ENCODE measurements around the gene SLC25A31. TPM values are rescaled to one million over a fixed set of nuclear protein-coding genes. Genes with fewer than 3 reads are reported as not detected.

Gene SLC25A31
- total RNA-seq, 4 donors from 2014 or later: not detected

DNA sequence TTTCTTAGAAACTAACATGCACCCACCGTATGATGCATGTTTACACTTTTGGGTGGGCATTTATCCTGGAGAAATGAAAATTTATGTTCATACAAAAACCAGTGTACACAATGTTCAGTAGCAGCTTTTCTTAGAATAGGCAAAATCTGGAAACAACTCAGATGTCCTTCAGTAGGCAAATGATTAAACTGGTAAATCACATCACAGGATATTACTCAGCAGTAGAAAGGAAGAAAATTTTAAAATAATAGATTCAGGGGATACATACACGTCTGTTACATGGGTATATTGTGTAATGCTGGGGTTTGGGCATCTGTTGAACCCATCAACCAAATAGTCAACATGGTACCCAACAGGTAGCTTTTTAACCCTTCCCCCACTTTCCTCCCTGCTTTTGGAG lies 26.7 kb downstream of the SLC25A31 start:
- Histone ChIP-seq H3K27me3 (no peaks in the 10 kb centered on the region), H3K27ac (no peak overlapping the region), H3K4me3 (no peak overlapping the region), H3K36me3 (no peaks in the 10 kb centered on the region), H3K4me1 (no peaks in the 10 kb centered on the region), H3K9me3 (no peaks in the 10 kb centered on the region)
- in situ Hi-C loops (cut with MboI; ENCODE audit: low sequenced_read_pairs in 4 of 4): no loop called here
- intact Hi-C loops (cut with DNase I; ENCODE audit: low total_unique reads): no loop called here
- TF ChIP-seq, protein P1, sequence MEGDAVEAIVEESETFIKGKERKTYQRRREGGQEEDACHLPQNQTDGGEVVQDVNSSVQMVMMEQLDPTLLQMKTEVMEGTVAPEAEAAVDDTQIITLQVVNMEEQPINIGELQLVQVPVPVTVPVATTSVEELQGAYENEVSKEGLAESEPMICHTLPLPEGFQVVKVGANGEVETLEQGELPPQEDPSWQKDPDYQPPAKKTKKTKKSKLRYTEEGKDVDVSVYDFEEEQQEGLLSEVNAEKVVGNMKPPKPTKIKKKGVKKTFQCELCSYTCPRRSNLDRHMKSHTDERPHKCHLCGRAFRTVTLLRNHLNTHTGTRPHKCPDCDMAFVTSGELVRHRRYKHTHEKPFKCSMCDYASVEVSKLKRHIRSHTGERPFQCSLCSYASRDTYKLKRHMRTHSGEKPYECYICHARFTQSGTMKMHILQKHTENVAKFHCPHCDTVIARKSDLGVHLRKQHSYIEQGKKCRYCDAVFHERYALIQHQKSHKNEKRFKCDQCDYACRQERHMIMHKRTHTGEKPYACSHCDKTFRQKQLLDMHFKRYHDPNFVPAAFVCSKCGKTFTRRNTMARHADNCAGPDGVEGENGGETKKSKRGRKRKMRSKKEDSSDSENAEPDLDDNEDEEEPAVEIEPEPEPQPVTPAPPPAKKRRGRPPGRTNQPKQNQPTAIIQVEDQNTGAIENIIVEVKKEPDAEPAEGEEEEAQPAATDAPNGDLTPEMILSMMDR (IDR thresholded peaks at IDR 0.05 in 4 of 5, conservative IDR thresholded peaks at IDR 0.05 in 1 of 5): no peak
- TF ChIP-seq POLR2A (IDR thresholded peaks at IDR 0.05): no peak
- ATAC-seq: no peak
- DNase-seq: no peak

DNA sequence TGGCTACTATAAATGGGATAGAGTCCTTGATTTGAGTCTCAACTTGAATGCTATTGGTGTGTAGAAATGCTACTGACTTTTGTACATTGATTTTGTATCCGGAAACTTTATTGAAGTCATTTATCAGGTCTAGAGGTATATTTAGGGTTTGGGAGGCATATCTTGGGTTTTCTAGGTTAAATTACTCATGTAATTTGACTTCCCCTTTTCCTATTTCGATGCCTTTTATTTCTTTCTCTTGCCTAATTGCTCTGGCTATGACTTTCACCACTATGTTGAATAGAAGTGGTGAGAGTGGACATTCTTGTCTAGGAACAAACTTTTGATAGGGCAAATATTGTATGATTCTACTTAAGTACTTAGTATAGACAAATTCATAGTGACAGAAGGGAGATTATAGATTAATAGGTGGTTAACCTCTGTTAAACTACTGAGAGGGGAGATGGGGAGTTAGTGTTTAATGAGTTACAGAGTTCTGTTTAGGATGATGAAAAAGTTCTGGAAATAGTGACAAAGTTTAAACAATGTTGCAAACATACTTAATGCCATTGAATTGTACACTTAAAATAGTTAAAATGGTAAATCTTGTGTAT lies 29.1 kb downstream of the SLC25A31 start:
- Histone ChIP-seq H3K9me3 (no peaks in the 10 kb centered on the region), H3K27me3 (no peaks in the 10 kb centered on the region), H3K36me3 (no peaks in the 10 kb centered on the region), H3K27ac (no peak overlapping the region), H3K4me3 (no peak overlapping the region), H3K4me1 (no peaks in the 10 kb centered on the region)
- no peak for TF ChIP-seq POLR2A (IDR thresholded peaks at IDR 0.05)
- TF ChIP-seq, protein P1 (IDR thresholded peaks at IDR 0.05 in 4 of 5, conservative IDR thresholded peaks at IDR 0.05 in 1 of 5): no peak
- in situ Hi-C loops (cut with MboI; ENCODE audit: low sequenced_read_pairs in 4 of 4) (no loop called here), intact Hi-C loops (cut with DNase I; ENCODE audit: low total_unique reads) (no loop called here)
- ATAC-seq: no peak
- DNase-seq: no peak

DNA sequence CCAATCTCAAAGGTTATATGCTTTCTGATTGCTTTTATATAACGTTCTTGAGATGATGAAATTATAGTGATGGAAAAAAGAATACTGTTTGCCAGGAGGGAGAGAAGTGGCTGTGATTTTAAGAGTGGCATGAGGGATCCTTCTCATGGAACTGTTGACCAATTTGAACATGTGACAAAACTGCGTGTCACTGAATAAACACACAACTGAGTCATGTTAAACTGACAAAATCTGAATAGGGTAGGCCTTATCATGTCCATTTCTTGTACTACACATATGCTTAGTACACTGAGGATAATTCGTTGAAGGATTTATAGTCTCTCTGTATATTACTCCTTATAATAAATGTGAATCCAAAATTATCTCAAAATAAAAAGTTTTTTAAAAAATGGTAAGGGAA lies 29.7 kb downstream of the SLC25A31 start:
- H3K9me3 ChIP-seq: no peaks in the 10 kb centered on the region
- no peak for TF ChIP-seq POLR2A (IDR thresholded peaks at IDR 0.05)
- TF ChIP-seq, protein P1 (IDR thresholded peaks at IDR 0.05 in 4 of 5, conservative IDR thresholded peaks at IDR 0.05 in 1 of 5): no peak
- no peak overlapping the region for H3K4me3 ChIP-seq
- ATAC-seq: no peak
- H3K27me3 ChIP-seq: no peaks in the 10 kb centered on the region
- intact Hi-C loops (cut with DNase I; ENCODE audit: low total_unique reads) (no loop called here), in situ Hi-C loops (cut with MboI; ENCODE audit: low sequenced_read_pairs in 4 of 4) (no loop called here)
- H3K27ac ChIP-seq: no peak overlapping the region
- no peak for DNase-seq
- H3K36me3 ChIP-seq: no peaks in the 10 kb centered on the region
- H3K4me1 ChIP-seq: no peaks in the 10 kb centered on the region

DNA sequence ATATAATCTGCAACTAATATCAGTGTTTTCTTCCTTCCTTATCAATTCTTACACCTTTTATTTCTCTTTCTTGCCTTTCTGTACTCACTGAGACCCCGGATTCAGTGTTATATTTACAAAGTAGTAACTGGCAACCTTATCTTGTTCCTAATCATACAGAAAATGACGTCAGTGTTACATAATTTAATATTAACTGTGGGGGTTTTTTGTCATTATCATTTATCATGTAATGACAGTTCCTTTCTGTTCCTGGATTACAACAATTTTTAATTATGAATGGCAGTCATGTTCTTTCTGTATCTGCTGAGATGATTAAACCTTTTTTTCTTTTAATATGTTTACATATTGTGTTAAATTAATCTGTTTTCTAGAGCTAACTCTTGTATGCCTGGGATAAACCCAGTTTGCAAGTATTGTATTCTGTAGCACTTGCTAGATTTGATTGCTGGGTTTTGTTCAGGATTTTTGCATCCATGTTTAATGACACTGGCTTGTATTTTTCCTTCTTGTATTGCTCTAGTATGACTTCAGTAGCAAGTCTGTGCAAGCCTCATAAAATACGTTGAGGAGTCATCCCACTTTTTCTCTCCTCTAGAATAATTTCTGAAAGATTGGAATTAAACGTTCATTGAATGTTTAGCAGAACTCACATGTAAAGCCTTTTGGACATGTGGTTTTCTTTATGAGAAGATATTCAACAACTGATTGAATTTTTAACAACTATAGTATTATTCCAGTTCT lies 41.5 kb downstream of the SLC25A31 start:
- H3K4me1 ChIP-seq: no peaks in the 10 kb centered on the region

More for the DNA sequence above, 41.5 kb downstream of the SLC25A31 start:
- intact Hi-C loops (cut with DNase I; ENCODE audit: low total_unique reads) (no loop called here), in situ Hi-C loops (cut with MboI; ENCODE audit: low sequenced_read_pairs in 4 of 4) (no loop called here)
- DNase-seq (no peak), ATAC-seq (no peak)
- Histone ChIP-seq H3K36me3 (no peaks in the 10 kb centered on the region), H3K9me3 (no peaks in the 10 kb centered on the region), H3K4me3 (no peak overlapping the region), H3K27ac (no peak overlapping the region), H3K27me3 (no peaks in the 10 kb centered on the region)
- TF ChIP-seq, protein P1 (IDR thresholded peaks at IDR 0.05 in 4 of 5, conservative IDR thresholded peaks at IDR 0.05 in 1 of 5): no peak
- TF ChIP-seq POLR2A (IDR thresholded peaks at IDR 0.05): no peak
